OCI-LY7 (cell line): ENCODE results near the gene FARSA. TPM values are rescaled to one million over a fixed set of nuclear protein-coding genes. Genes with fewer than 3 reads are reported as not detected.

Experiments used
- BruUV-seq: library from RNA; stranded (reverse); fragments of 400-500 nt; replicated peaks from 2 replicates; lab custom pipeline; 2021; lab: Mats Ljungman, UMichigan
- CTCF ChIA-PET: fragments of 300-600 bp; sonication (Branson Sonifier 250); formaldehyde crosslinking; loops from one replicate; lab custom pipeline; 2022; ENCODE audit warnings: antibody characterized with exemption; ENCODE audit not compliant: unreplicated experiment; lab: Charles Lee
- POLR2A ChIA-PET: fragments of 300-600 bp; sonication (Branson Sonifier 250); formaldehyde crosslinking; loops from one replicate; lab custom pipeline; 2022; ENCODE audit warnings: antibody characterized with exemption; lab: Charles Lee
- DNase-seq: peaks from one replicate; pipeline ENCODE4 v3.0.0-alpha.2; 2015; ENCODE audit warnings: low spot score
- H2AFZ ChIP-seq: fragments of 200-600 bp; sonication (generic), shearing (Covaris generic); 2 replicates; pipeline ENCODE4 v1.6.1; 2014; ENCODE audit warnings: mild to moderate bottlenecking, antibody characterized with exemption, low read length, moderate library complexity
- H3K27ac ChIP-seq: fragments of 200-600 bp; sonication (generic); 2 replicates; pipeline ENCODE4 v1.5.1; 2014; ENCODE audit warnings: mixed run types, low read depth, mild to moderate bottlenecking, moderate library complexity, low read length, inconsistent platforms; ENCODE audit not compliant: poor library complexity, severe bottlenecking
- H3K36me3 ChIP-seq: fragments of 200-600 bp; sonication (generic); 2 replicates; pipeline ENCODE4 v1.6.1; 2014; ENCODE audit warnings: mild to moderate bottlenecking, antibody characterized with exemption, low read length, moderate library complexity, mixed read lengths; ENCODE audit not compliant: insufficient read depth
- H3K4me1 ChIP-seq: fragments of 200-600 bp; sonication (generic); 2 replicates; pipeline ENCODE4 v1.5.1; 2014; ENCODE audit warnings: mild to moderate bottlenecking, low read length; ENCODE audit not compliant: insufficient read depth, poor library complexity, severe bottlenecking
- H3K4me2 ChIP-seq: fragments of 200-600 bp; sonication (generic); 2 replicates; pipeline ENCODE4 v1.6.1; 2014; ENCODE audit warnings: mild to moderate bottlenecking, low read length
- H3K4me3 ChIP-seq: fragments of 200-600 bp; sonication (generic); 2 replicates; pipeline ENCODE4 v1.5.1; 2014; ENCODE audit warnings: mild to moderate bottlenecking, low read depth, low read length; ENCODE audit not compliant: poor library complexity, severe bottlenecking
- H3K79me2 ChIP-seq: fragments of 200-600 bp; sonication (generic); 2 replicates; pipeline ENCODE4 v1.6.1; 2016; ENCODE audit warnings: low read depth, mild to moderate bottlenecking, low read length, moderate library complexity, mixed read lengths; ENCODE audit not compliant: insufficient read depth
- H3K9me2 ChIP-seq: fragments of 200-600 bp; sonication (generic); 2 replicates; pipeline ENCODE4 v1.6.1; 2016; ENCODE audit warnings: mild to moderate bottlenecking, low read length, mixed read lengths; ENCODE audit not compliant: insufficient read depth
- H3K9me3 ChIP-seq: fragments of 200-600 bp; sonication (generic); 2 replicates; pipeline ENCODE4 v1.6.1; 2014; ENCODE audit warnings: mild to moderate bottlenecking, mixed run types, low read length, mixed read lengths
- H4K20me1 ChIP-seq: fragments of 200-600 bp; sonication (generic); 2 replicates; pipeline ENCODE4 v1.6.1; 2014; ENCODE audit warnings: mild to moderate bottlenecking, antibody characterized with exemption, low read length, moderate library complexity, mixed read lengths; ENCODE audit not compliant: insufficient read depth
- EZH2phosphoT487 ChIP-seq: fragments of 200-600 bp; sonication (generic); IDR thresholded peaks from 2 replicates; pipeline ENCODE4 v1.6.1; 2018; ENCODE audit warnings: low read depth, borderline replicate concordance, mild to moderate bottlenecking, mixed run types, antibody characterized with exemption, low read length, moderate library complexity, mixed read lengths
- intact Hi-C: fragments of 100-400 bp; cut with micrococcal nuclease; formaldehyde crosslinking; loops from one replicate; pipeline ENCODE4 v1.10.0; 2022; ENCODE audit not compliant: unreplicated experiment
- total RNA-seq, 2 experiments: library from RNA; depleted of rRNA in 1 of 2; stranded (reverse); fragments of >200 nt in 1 of 2; shearing (Covaris generic) in 1 of 2; gene quantifications; 2 replicates each; pipeline ENCODE4 v1.2.3, GENCODE V29; 2014 to 2022
- TF ChIP-seq, protein P1 (sequence below): fragments of 200-600 bp; sonication (generic); conservative IDR thresholded peaks from 2 replicates; pipeline ENCODE4 v1.5.1; 2014; ENCODE audit warnings: mild to moderate bottlenecking, antibody characterized with exemption, low read length, moderate library complexity, mixed read lengths

Gene FARSA
- total RNA-seq, 2 experiments from 2014 or later = 117 to 135 TPM

DNA sequence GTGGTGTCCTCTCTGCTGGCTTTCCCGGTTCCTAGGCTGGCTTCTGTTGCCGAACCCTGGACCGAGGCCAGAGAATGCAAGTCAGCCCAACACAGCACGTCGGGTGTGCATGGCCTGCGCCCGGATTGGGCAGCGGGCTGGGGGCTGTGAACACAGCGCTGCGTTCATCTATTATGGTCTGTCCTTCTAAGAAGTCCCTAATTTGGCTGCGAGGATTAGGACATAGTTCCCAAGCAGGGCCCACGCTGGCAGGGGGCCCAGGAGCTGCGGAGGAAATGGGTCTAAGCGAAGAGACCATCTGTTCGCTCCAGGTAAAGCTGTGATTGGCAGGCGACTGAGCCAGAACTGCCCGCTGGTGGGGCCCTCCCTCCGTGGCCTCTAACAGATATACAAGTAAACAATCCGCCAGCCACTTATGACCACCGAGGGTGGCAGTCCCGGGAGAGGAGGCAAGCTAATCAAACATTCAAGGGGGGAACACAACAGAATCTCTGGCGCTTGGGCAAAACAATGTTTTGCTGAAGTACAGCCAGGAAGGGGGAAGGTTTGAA, 20.4 kb downstream of the FARSA start:
- no peak overlapping the region for H3K4me3 ChIP-seq
- no peak overlapping the region for H2AFZ ChIP-seq
- no peak overlapping the region for H3K27ac ChIP-seq
- no peaks in the 10 kb centered on the region for H3K36me3 ChIP-seq
- H3K4me1 ChIP-seq = no peaks in the 10 kb centered on the region
- no peaks in the 10 kb centered on the region for H4K20me1 ChIP-seq
- H3K9me3 ChIP-seq = no peaks in the 10 kb centered on the region
- DNase-seq = no peak
- POLR2A ChIA-PET = interaction anchor here (0.6 to 1.0 kb wide), 3 partner anchors 32 to 95 kb away, joined by 3 read pairs; partner anchors contain the start of gene DNASE2
- no peak overlapping the region for H3K4me2 ChIP-seq
- no peaks in the 10 kb centered on the region for H3K79me2 ChIP-seq
- BruUV-seq = no TSS peak
- intact Hi-C loops = no loop called here
- no peaks in the 10 kb centered on the region for H3K9me2 ChIP-seq
- TF ChIP-seq, protein P1, sequence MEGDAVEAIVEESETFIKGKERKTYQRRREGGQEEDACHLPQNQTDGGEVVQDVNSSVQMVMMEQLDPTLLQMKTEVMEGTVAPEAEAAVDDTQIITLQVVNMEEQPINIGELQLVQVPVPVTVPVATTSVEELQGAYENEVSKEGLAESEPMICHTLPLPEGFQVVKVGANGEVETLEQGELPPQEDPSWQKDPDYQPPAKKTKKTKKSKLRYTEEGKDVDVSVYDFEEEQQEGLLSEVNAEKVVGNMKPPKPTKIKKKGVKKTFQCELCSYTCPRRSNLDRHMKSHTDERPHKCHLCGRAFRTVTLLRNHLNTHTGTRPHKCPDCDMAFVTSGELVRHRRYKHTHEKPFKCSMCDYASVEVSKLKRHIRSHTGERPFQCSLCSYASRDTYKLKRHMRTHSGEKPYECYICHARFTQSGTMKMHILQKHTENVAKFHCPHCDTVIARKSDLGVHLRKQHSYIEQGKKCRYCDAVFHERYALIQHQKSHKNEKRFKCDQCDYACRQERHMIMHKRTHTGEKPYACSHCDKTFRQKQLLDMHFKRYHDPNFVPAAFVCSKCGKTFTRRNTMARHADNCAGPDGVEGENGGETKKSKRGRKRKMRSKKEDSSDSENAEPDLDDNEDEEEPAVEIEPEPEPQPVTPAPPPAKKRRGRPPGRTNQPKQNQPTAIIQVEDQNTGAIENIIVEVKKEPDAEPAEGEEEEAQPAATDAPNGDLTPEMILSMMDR = no peak
- no peak for TF ChIP-seq EZH2phosphoT487
- CTCF ChIA-PET = no interaction called here

DNA sequence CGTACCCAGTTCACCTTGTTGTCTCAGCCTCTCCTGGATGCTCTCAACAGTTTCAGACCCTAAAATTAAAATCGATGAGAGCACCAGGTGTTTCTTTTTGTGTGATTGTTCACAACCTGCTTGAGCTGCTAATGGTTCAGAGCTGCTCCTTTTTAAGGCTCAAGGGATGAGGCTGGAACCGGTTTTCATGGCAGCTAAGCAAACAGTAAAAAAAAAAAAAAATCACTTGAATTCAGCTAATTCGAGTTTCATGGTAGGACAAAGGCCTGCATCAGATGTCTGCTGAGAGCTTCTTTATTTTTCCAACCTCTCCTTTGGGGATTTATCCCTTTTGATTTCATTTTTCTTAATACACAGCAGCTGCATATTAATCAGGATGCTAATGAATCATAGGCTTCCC, 20.9 kb downstream of the FARSA start:
- intact Hi-C loops = no loop called here
- H4K20me1 ChIP-seq = no peaks in the 10 kb centered on the region
- CTCF ChIA-PET = no interaction called here
- no peak overlapping the region for H3K4me3 ChIP-seq
- no peaks in the 10 kb centered on the region for H3K9me2 ChIP-seq
- H3K79me2 ChIP-seq = no peaks in the 10 kb centered on the region
- TF ChIP-seq, protein P1 = no peak
- no peak for TF ChIP-seq EZH2phosphoT487
- H3K9me3 ChIP-seq = no peaks in the 10 kb centered on the region
- no peak overlapping the region for H2AFZ ChIP-seq
- no peaks in the 10 kb centered on the region for H3K36me3 ChIP-seq
- POLR2A ChIA-PET = interaction anchor here (0.6 to 0.7 kb wide), 2 partner anchors 32 to 95 kb away, joined by 3 read pairs; no protein-coding TSS in a partner anchor
- DNase-seq = no peak
- no peaks in the 10 kb centered on the region for H3K4me1 ChIP-seq
- no TSS peak for BruUV-seq
- H3K27ac ChIP-seq = no peak overlapping the region
- H3K4me2 ChIP-seq = no peak overlapping the region

DNA sequence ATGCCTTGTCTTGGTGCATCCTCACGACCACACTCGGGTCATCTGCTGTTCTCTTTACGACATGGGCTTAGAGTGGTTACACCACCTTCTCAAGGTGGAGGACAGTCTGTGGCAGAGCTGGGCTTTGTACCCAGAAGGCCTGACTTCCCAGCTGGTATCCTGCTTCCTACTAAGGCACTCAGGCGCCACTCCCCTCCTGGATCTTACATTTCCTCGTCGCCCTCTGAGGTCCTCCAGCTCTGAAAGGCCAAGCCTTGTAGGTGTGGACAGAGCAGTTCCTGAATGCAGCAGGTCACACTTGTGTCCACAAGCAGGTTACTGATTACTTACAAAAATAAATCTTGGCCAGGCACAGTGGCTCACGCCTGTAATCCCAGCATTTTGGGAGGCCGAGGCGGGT, 26.3 kb downstream of the FARSA start:
- H3K36me3 ChIP-seq = no peaks in the 10 kb centered on the region
- no peaks in the 10 kb centered on the region for H3K79me2 ChIP-seq
- no peaks in the 10 kb centered on the region for H4K20me1 ChIP-seq
- intact Hi-C loops = no loop called here
- no peak overlapping the region for H3K27ac ChIP-seq
- H2AFZ ChIP-seq = no peak overlapping the region
- TF ChIP-seq EZH2phosphoT487 = no peak
- H3K4me3 ChIP-seq = no peak overlapping the region
- POLR2A ChIA-PET = no interaction called here
- H3K4me1 ChIP-seq = no peaks in the 10 kb centered on the region
- H3K4me2 ChIP-seq = no peak overlapping the region
- BruUV-seq = no TSS peak
- H3K9me2 ChIP-seq = no peaks in the 10 kb centered on the region
- CTCF ChIA-PET = no interaction called here
- no peak for DNase-seq
- H3K9me3 ChIP-seq = no peaks in the 10 kb centered on the region
